HG02885 (cell line): ENCODE measurements around the gene KRTAP5-5.

ENCODE experiments used
- ATAC-seq: cut with Tn5 transposase; IDR thresholded peaks from one replicate; pipeline ENCODE4 v1.9.1; 2021; ENCODE audit warnings: mild to moderate bottlenecking; ENCODE audit not compliant: unreplicated experiment, poor library complexity

Gene KRTAP5-5

GRCh38 chr11:1673446-1674172 is 44.0 kb downstream of the KRTAP5-5 start:
- ATAC-seq: no peak

GRCh38 chr11:1674173-1675131 is 44.9 kb downstream of the KRTAP5-5 start:
- ATAC-seq: no peak

- no peak for ATAC-seq
Measured at GRCh38 chr11:1675536-1676228, 46.1 kb downstream of the KRTAP5-5 start.

- ATAC-seq: no peak
Measured at GRCh38 chr11:1676229-1676740, 46.7 kb downstream of the KRTAP5-5 start.

GRCh38 chr11:1679881-1680280 is 50.3 kb downstream of the KRTAP5-5 start:
- ATAC-seq: no peak
